IMR-90 (cell line): ENCODE measurements around the gene KRTAP10-9. TPM values are rescaled to one million over a fixed set of nuclear protein-coding genes. Genes with fewer than 3 reads are reported as not detected.
"Not testable (repeated sequence)": the region's sequence is repeated elsewhere in the genome, so short reads cannot be mapped to it uniquely, and the experiment has no call there.

Experiments used
- ATAC-seq: fragments of 200-7000 bp; cut with Tn5 transposase; 2 replicates; pipeline ENCODE4 v1.9.1; 2020; ENCODE audit warnings: low read depth, mild to moderate bottlenecking, moderate library complexity
- BruUV-seq: library from RNA; stranded (reverse); fragments of 400-500 nt; replicated peaks from 2 replicates; lab custom pipeline; 2021; lab: Mats Ljungman, UMichigan
- CTCF ChIA-PET: fragments of 300-600 bp; formaldehyde crosslinking; extraction: SDS; loops from one replicate; lab custom pipeline; 2021; ENCODE audit warnings: antibody characterized with exemption; lab: Yijun Ruan, JAX
- POLR2A ChIA-PET: fragments of 300-600 bp; sonication (Branson Sonifier 250); formaldehyde crosslinking; loops from one replicate; lab custom pipeline; 2022; ENCODE audit warnings: antibody characterized with exemption; ENCODE audit not compliant: unreplicated experiment; lab: Charles Lee
- DNase-seq: peaks from one replicate; pipeline ENCODE4 v3.0.0; 2013
- H2AFZ ChIP-seq: replicated peaks from 2 replicates; pipeline ENCODE3; 2013; ENCODE audit warnings: low read length, mild to moderate bottlenecking; ENCODE audit not compliant: poor library complexity
- H2AK5ac ChIP-seq: 2 replicates; pipeline ENCODE4 v1.6.1; 2013; ENCODE audit warnings: low read depth, low read length, inconsistent platforms
- H2AK9ac ChIP-seq: replicated peaks from 2 replicates; pipeline ENCODE3; 2013; ENCODE audit warnings: mild to moderate bottlenecking, low read depth, low read length, moderate library complexity; ENCODE audit not compliant: poor library complexity
- H2BK120ac ChIP-seq: 2 replicates; pipeline ENCODE4 v1.6.1; 2013; ENCODE audit warnings: low read depth, low read length, inconsistent platforms
- H2BK15ac ChIP-seq: 3 replicates; pipeline ENCODE4 v1.6.1; 2013; ENCODE audit warnings: low read depth, low read length, inconsistent platforms
- H2BK20ac ChIP-seq: 2 replicates; pipeline ENCODE4 v1.6.1; 2013; ENCODE audit warnings: low read depth, mild to moderate bottlenecking, inconsistent platforms, low read length, moderate library complexity
- H2BK5ac ChIP-seq: 2 replicates; pipeline ENCODE4 v1.6.1; 2013; ENCODE audit warnings: mild to moderate bottlenecking, low read depth, low read length, inconsistent platforms; ENCODE audit not compliant: poor library complexity, severe bottlenecking
- H3K14ac ChIP-seq: replicated peaks from 2 replicates; pipeline ENCODE4 v1.6.1; 2013; ENCODE audit warnings: low read depth, low read length, inconsistent platforms
- H3K18ac ChIP-seq: 2 replicates; pipeline ENCODE4 v1.6.1; 2013; ENCODE audit warnings: low read depth, low read length, control low read depth
- H3K23ac ChIP-seq: 2 replicates; pipeline ENCODE4 v1.6.1; 2013; ENCODE audit warnings: low read depth, low read length, inconsistent platforms
- H3K27ac ChIP-seq: 2 replicates; pipeline ENCODE4 v1.5.1; 2013; ENCODE audit warnings: mild to moderate bottlenecking, control low read depth, low read length; ENCODE audit not compliant: insufficient read depth
- H3K27me3 ChIP-seq: 2 replicates; pipeline ENCODE4 v1.6.1; 2013; ENCODE audit warnings: low read length; ENCODE audit not compliant: control insufficient read depth, insufficient read depth
- H3K36me3 ChIP-seq: 2 replicates; pipeline ENCODE4 v1.6.1; 2013; ENCODE audit warnings: low read length, mixed read lengths; ENCODE audit not compliant: control insufficient read depth, insufficient read depth
- H3K4ac ChIP-seq: 2 replicates; pipeline ENCODE4 v1.6.1; 2013; ENCODE audit warnings: low read depth, low read length, inconsistent platforms
- H3K4me1 ChIP-seq: 2 replicates; pipeline ENCODE4 v1.6.1; 2013; ENCODE audit warnings: low read length, mixed read lengths; ENCODE audit not compliant: control insufficient read depth, insufficient read depth
- H3K4me2 ChIP-seq: 2 replicates; pipeline ENCODE4 v1.6.1; 2013; ENCODE audit warnings: low read depth, mild to moderate bottlenecking, control low read depth, low read length, moderate library complexity
- H3K4me3 ChIP-seq: 2 replicates; pipeline ENCODE4 v1.5.1; 2013; ENCODE audit warnings: low read depth, mild to moderate bottlenecking, control low read depth, low read length, moderate library complexity; ENCODE audit not compliant: insufficient read depth
- H3K56ac ChIP-seq: 2 replicates; pipeline ENCODE4 v1.6.1; 2013; ENCODE audit warnings: low read length, inconsistent platforms; ENCODE audit not compliant: insufficient read depth; ENCODE audit errors: extremely low read depth
- H3K79me1 ChIP-seq, 2 experiments: 2 replicates each; pipeline ENCODE4 v1.6.1; 2013; ENCODE audit warnings: low read length in 2 of 2, inconsistent platforms in 1 of 2, low read depth in 1 of 2
- H3K9ac ChIP-seq: 2 replicates; pipeline ENCODE4 v1.6.1; 2013; ENCODE audit warnings: low read depth, low read length, control low read depth
- H3K9me1 ChIP-seq: 2 replicates; pipeline ENCODE4 v1.6.1; 2013; ENCODE audit warnings: low read length, inconsistent platforms; ENCODE audit not compliant: insufficient read depth
- H3K9me3 ChIP-seq: 2 replicates; pipeline ENCODE4 v1.6.1; 2013; ENCODE audit warnings: low read length; ENCODE audit not compliant: control insufficient read depth, insufficient read depth
- H4K20me1 ChIP-seq: 2 replicates; pipeline ENCODE4 v1.6.1; 2013; ENCODE audit warnings: low read length, inconsistent platforms; ENCODE audit not compliant: insufficient read depth
- H4K5ac ChIP-seq: 2 replicates; pipeline ENCODE4 v1.6.1; 2013; ENCODE audit warnings: mild to moderate bottlenecking, low read depth, low read length, control low read depth
- H4K8ac ChIP-seq, 2 experiments: 2 replicates each; pipeline ENCODE4 v1.6.1; 2013; ENCODE audit warnings: low read depth in 2 of 2, low read length in 2 of 2, control low read depth in 1 of 2, inconsistent platforms in 1 of 2
- H4K91ac ChIP-seq: 2 replicates; pipeline ENCODE4 v1.6.1; 2013; ENCODE audit warnings: low read depth, low read length, inconsistent platforms; ENCODE audit not compliant: insufficient read depth
- WGBS, 2 experiments: methylation state at CpG; one replicate each; pipeline versions ENCODE4 v1.1.5 to v1.1.7; 2013; ENCODE audit warnings: missing lambda C conversion rate in 2 of 2; ENCODE audit not compliant: insufficient read length in 1 of 2; ENCODE audit errors: extremely low coverage in 2 of 2; 5-methylcytosine and 5-hydroxymethylcytosine counted together
- dilution Hi-C: fragments of 300-500 bp; cut with HindIII; formaldehyde crosslinking; loops from one replicate; pipeline ENCODE4 v1.14.3; 2018; ENCODE audit warnings: low sequenced_read_pairs; ENCODE audit not compliant: unreplicated experiment
- in situ Hi-C: fragments of 300-500 bp; cut with MboI; formaldehyde crosslinking; loops from 3 replicates; pipeline ENCODE4 v1.14.3; 2019; ENCODE audit warnings: low sequenced_read_pairs, inconsistent platforms, mixed read lengths
- intact Hi-C: fragments of 100-400 bp; cut with micrococcal nuclease; formaldehyde crosslinking; loops from 2 replicates; pipeline ENCODE4 v1.10.0; 2022
- polyA plus RNA-seq, 3 experiments: library from polyadenylated mRNA; depleted of rRNA; stranded (reverse); fragments of >200 nt; gene quantifications; 2 replicates each; pipeline ENCODE4 v1.2.3, GENCODE V29; 2012; ENCODE audit warnings: low replicate concordance in 1 of 3
- total RNA-seq: library from RNA; depleted of rRNA; stranded (reverse); fragments of >200 nt; gene quantifications from 2 replicates; pipeline ENCODE4 v1.2.3, GENCODE V29; 2012

KRTAP10-9 gene
- total and polyA plus RNA-seq, 2 of the 4 experiments (the other 2 are of a cell fraction), result not detected

- H3K4me1 ChIP-seq, H3K9me1 ChIP-seq, H3K18ac ChIP-seq, H3K4me2 ChIP-seq, H3K27ac ChIP-seq, H3K56ac ChIP-seq, H3K9me3 ChIP-seq, H3K4ac ChIP-seq, H2AK5ac ChIP-seq, H2AFZ ChIP-seq, DNase-seq, H4K5ac ChIP-seq, dilution Hi-C loops, in situ Hi-C loops, H3K9ac ChIP-seq, H4K91ac ChIP-seq, H2BK15ac ChIP-seq, H2BK120ac ChIP-seq, H4K20me1 ChIP-seq, BruUV-seq, H3K4me3 ChIP-seq, intact Hi-C loops, H2BK20ac ChIP-seq, H3K36me3 ChIP-seq, POLR2A ChIA-PET, H3K23ac ChIP-seq, H3K27me3 ChIP-seq, H3K79me1 ChIP-seq, H2BK5ac ChIP-seq, H2AK9ac ChIP-seq, CTCF ChIA-PET, H3K14ac ChIP-seq, ATAC-seq, H4K8ac ChIP-seq: not testable (repeated sequence)
- WGBS, 2 experiments, result 67% methylated on average over 3 of the region's 19 CpGs; no CpG with 5 or more reads in 1 of the 2 experiments
These were observed 35.7 kb upstream of the KRTAP10-9 start for GRCh38 chr21:44590897-44591800.

GRCh38 chr21:44591801-44592130 is 35.1 kb upstream of the KRTAP10-9 start:
- no CpG with 5 or more reads among the region's 4 CpGs for WGBS, 2 experiments
- H4K5ac ChIP-seq, dilution Hi-C loops, CTCF ChIA-PET, H2AK9ac ChIP-seq, H3K9me3 ChIP-seq, in situ Hi-C loops, H3K9me1 ChIP-seq, H4K8ac ChIP-seq, H3K4ac ChIP-seq, H3K4me3 ChIP-seq, H2AK5ac ChIP-seq, H3K27me3 ChIP-seq, POLR2A ChIA-PET, BruUV-seq, H2BK120ac ChIP-seq, H4K91ac ChIP-seq, H3K23ac ChIP-seq, ATAC-seq, H2BK20ac ChIP-seq, H3K14ac ChIP-seq, H3K56ac ChIP-seq, H2AFZ ChIP-seq, H3K18ac ChIP-seq, H3K9ac ChIP-seq, H3K36me3 ChIP-seq, H3K4me2 ChIP-seq, H2BK5ac ChIP-seq, intact Hi-C loops, DNase-seq, H3K27ac ChIP-seq, H2BK15ac ChIP-seq, H4K20me1 ChIP-seq, H3K79me1 ChIP-seq, H3K4me1 ChIP-seq: not testable (repeated sequence)
